Measurements from ENCODE around the gene MYCL. TPM values are rescaled to one million over a fixed set of nuclear protein-coding genes. Genes with fewer than 3 reads are reported as not detected.

The MYCL gene
- total RNA-seq, 4 donors from 2014 or later = 0.13 to 0.92 (median 0.66) TPM

DNA sequence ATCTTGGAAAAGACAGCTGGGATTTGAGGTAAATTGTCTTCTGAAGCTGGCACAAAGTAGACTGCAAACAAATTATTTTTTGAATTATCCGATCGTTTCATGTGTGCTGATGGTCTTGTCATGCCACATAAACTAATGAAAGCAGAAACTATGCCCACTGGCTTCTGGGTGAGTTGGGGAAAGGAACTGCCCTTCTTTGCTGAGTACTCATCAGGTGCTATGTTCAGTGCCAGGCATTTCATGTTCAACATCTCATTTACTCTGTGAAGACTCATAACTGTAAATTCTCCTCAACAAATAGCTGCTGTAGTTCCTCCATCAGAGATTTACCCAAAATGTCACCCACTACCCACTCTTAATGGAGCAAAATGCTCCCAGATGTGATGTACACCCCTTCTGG, 19.6 kb downstream of the MYCL start:
- peaks cover 25 to 57% (median 55%) of the 10 kb centered on the region in 4 donors for H3K4me1 ChIP-seq

DNA sequence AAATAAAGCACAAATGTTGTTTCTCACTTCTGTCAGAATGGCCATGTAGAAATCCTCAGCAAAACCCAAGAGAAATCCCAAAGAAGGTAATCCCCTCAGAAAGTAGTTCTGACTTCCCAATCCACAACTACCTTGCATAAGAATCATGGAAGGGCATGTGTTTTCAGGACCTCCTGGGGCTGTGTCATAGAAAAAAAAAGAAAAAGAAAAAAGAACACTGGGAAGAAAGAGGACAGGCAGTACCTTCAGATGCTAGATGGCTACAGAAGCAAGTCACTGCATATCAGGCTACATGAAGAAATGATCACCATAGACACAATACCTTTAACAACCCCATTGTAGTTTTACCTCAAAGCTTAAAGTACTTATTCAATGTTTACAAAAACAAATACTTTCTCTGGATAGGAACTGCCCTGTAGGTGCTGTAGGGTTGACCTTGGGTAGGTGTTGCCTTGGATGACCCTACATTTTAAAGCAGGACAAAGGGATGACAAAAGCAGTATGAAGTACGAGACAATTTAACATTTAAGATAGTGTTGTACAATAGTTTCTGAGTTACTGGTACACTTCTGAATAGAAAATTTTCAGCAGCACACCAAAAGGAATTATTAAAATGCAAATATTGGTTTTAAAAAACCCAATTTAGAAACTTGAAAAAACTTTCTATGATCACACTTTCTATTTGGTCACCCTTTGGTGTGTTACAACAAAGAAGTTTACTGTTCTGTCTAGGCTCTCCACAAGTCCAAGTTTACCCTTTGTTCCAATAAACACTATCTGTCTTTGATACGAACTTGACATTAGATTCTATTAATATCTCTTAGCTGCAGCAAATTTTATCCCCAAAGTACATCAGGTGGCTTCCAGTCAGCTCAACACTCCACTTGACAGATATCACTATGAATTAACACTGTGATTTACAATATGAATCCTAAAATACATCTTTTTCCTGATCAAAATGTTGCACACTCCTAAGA, 23.4 kb downstream of the MYCL start:
- peak overlapping the region in 2 of 4 donors; percentile 9 to 32 for H3K27ac ChIP-seq (replicated peaks in 1 of 4)
- peaks cover 0 to 4% (median 0%) of the 10 kb centered on the region in 4 donors for H3K36me3 ChIP-seq
- 57% methylated on average over 2 of the region's 2 CpGs for WGBS
- peak; percentile 3 for DNase-seq (ENCODE audit: extremely low spot score)
- no peaks in the 10 kb centered on the region for H3K9me3 ChIP-seq
- no peaks in the 10 kb centered on the region for H3K27me3 ChIP-seq
- no peak for TF ChIP-seq POLR2AphosphoS5 (IDR thresholded peaks at IDR 0.05)
- intact Hi-C loops (cut with DNase I) = no loop called here
- H3K4me1 ChIP-seq = peaks cover 30 to 71% (median 59%) of the 10 kb centered on the region in 4 donors
- no peak overlapping the region for H3K4me3 ChIP-seq

More for the DNA sequence above, 19.6 kb downstream of the MYCL start:
- intact Hi-C loops (cut with DNase I) = no loop called here
- no peak for DNase-seq (ENCODE audit: extremely low spot score)
- no peak for TF ChIP-seq POLR2AphosphoS5 (IDR thresholded peaks at IDR 0.05)
- no peak for TF ChIP-seq POLR2A (IDR thresholded peaks at IDR 0.05; ENCODE audit: low read depth)
- no peak for TF ChIP-seq EP300 (IDR thresholded peaks at IDR 0.05)
- Histone ChIP-seq H3K36me3 (no peaks in the 10 kb centered on the region), H3K27me3 (no peaks in the 10 kb centered on the region), H3K27ac (replicated peaks in 1 of 4) (no peak overlapping the region), H3K9me3 (no peaks in the 10 kb centered on the region), H3K4me3 (peak overlapping the region; percentile 66 to 100 (median 96))
- WGBS = 56% methylated on average over 2 of the region's 2 CpGs

DNA sequence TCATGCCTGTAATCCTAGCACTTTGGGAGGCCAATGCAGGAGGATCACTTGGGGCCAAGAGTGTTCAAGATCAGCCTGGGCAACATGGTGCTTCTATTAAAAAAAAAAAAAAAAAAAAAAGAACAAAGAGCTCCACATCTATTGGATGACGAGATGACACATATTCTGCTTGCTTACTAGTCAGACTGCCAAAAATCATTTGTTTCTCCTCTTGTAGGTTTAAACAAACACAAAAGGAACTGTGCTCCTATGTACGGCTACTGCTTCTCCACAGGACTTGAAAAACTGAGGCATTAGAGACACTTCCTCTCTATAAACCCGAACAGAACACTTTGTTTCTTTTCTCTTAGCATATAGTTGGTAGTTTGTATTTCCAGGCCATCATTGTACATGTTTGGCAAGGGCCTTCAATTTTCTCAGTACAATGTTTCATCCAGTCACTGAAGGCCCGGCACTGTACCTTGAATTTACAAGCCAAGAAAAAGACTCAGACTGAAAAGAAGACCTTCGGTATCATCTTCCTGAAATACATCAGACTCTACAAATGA, 24.4 kb downstream of the MYCL start:
- Histone ChIP-seq H3K27me3 (no peaks in the 10 kb centered on the region), H3K36me3 (peaks cover 0 to 4% (median 0%) of the 10 kb centered on the region in 4 donors), H3K27ac (replicated peaks in 1 of 4) (peak overlapping the region in 2 of 4 donors; percentile 9 to 32), H3K4me3 (no peak overlapping the region), H3K4me1 (peaks cover 27 to 67% (median 54%) of the 10 kb centered on the region in 4 donors), H3K9me3 (no peaks in the 10 kb centered on the region)
- TF ChIP-seq EP300 (IDR thresholded peaks at IDR 0.05) (no peak), POLR2AphosphoS5 (IDR thresholded peaks at IDR 0.05) (no peak), POLR2A (IDR thresholded peaks at IDR 0.05; ENCODE audit: low read depth) (no peak)
- TF ChIP-seq, protein P1, sequence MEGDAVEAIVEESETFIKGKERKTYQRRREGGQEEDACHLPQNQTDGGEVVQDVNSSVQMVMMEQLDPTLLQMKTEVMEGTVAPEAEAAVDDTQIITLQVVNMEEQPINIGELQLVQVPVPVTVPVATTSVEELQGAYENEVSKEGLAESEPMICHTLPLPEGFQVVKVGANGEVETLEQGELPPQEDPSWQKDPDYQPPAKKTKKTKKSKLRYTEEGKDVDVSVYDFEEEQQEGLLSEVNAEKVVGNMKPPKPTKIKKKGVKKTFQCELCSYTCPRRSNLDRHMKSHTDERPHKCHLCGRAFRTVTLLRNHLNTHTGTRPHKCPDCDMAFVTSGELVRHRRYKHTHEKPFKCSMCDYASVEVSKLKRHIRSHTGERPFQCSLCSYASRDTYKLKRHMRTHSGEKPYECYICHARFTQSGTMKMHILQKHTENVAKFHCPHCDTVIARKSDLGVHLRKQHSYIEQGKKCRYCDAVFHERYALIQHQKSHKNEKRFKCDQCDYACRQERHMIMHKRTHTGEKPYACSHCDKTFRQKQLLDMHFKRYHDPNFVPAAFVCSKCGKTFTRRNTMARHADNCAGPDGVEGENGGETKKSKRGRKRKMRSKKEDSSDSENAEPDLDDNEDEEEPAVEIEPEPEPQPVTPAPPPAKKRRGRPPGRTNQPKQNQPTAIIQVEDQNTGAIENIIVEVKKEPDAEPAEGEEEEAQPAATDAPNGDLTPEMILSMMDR (IDR thresholded peaks at IDR 0.05) = no peak
- 55% methylated on average over 5 of the region's 5 CpGs for WGBS
- peak; percentile 24 for DNase-seq (ENCODE audit: extremely low spot score)
- intact Hi-C loops (cut with DNase I) = no loop called here

DNA sequence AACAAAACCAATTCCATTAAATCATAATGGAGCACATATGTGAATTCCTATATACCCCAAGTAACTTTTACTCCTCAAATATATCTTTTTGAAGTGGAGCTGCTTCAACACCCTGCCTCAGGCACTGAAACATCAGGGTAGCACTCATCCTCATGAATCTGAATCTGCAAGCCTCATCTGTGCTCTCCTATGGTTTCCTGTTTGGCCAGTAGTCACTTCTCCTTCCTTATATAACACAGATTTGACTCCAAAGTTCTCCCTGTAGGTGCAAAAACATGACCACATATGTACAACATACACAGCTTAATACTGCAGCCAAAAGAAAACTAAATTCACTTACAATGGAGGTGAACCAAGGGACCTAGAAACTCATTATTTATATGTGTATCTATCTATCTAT, 25.6 kb downstream of the MYCL start:
- peaks cover 15 to 55% (median 46%) of the 10 kb centered on the region in 4 donors for H3K4me1 ChIP-seq
- no peak overlapping the region for H3K27ac ChIP-seq (replicated peaks in 1 of 4)
- no peak overlapping the region for H3K4me3 ChIP-seq
- intact Hi-C loops (cut with DNase I) = no loop called here
- peak; percentile 39 for DNase-seq (ENCODE audit: extremely low spot score)
- TF ChIP-seq POLR2A (IDR thresholded peaks at IDR 0.05; ENCODE audit: low read depth) (no peak), EP300 (IDR thresholded peaks at IDR 0.05) (no peak), POLR2AphosphoS5 (IDR thresholded peaks at IDR 0.05) (no peak)
- TF ChIP-seq, protein P1 (IDR thresholded peaks at IDR 0.05) = no peak
- H3K27me3 ChIP-seq = no peaks in the 10 kb centered on the region
- no peaks in the 10 kb centered on the region for H3K9me3 ChIP-seq
- peaks cover 0 to 4% (median 0%) of the 10 kb centered on the region in 4 donors for H3K36me3 ChIP-seq

DNA sequence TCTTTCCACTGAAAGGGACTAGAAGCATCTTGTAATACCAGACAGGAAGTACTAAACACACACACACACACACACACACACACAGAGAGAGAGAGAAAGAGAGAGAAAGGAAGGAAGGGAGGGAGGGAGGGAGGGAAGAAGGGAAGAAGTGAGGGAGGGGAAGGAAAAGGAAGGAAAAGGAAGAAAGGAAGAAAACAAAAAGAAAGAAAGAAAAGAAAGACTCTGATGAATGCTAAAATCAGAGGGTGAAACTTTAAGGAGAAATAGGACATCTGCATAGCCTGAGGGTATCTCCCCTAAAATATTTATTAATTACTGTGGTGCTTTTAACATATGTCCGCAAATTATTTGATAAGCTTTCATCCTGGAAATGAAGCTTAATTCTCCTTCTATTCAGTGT, 29.0 kb downstream of the MYCL start:
- H3K27me3 ChIP-seq = no peaks in the 10 kb centered on the region
- peaks cover 0 to 9% (median 0%) of the 10 kb centered on the region in 4 donors for H3K36me3 ChIP-seq
- intact Hi-C loops (cut with DNase I) = no loop called here
- 96% methylated on average over 1 of the region's 1 CpG for WGBS
- no peak overlapping the region for H3K4me3 ChIP-seq
- H3K4me1 ChIP-seq = peaks cover 6 to 29% (median 17%) of the 10 kb centered on the region in 4 donors
- no peaks in the 10 kb centered on the region for H3K9me3 ChIP-seq
- H3K27ac ChIP-seq (replicated peaks in 1 of 4) = no peak overlapping the region
- TF ChIP-seq EP300 (IDR thresholded peaks at IDR 0.05) (no peak), POLR2AphosphoS5 (IDR thresholded peaks at IDR 0.05) (no peak), POLR2A (IDR thresholded peaks at IDR 0.05; ENCODE audit: low read depth) (no peak)
- TF ChIP-seq, protein P1 (IDR thresholded peaks at IDR 0.05) = no peak
- DNase-seq (ENCODE audit: extremely low spot score) = no peak

All from esophagus muscularis mucosa (tissue), 4 donors.